K562 (cell line): ENCODE measurements around the gene RYK. TPM values are rescaled to one million over a fixed set of nuclear protein-coding genes. Genes with fewer than 3 reads are reported as not detected.

Experiments
- PCBP2 ChIP-seq: fragments of 200-400 bp; formaldehyde crosslinking; IDR thresholded peaks from 2 replicates; pipeline ENCODE4 v1.6.1; 2018; ENCODE audit warnings: low read length, low read depth, mild to moderate bottlenecking, moderate library complexity; ENCODE audit not compliant: poor library complexity, severe bottlenecking
- PHB ChIP-seq: fragments of 250-450 bp; sonication (Bioruptor Pico); IDR thresholded peaks from 2 replicates; pipeline ENCODE4 v1.5.0; 2021
- U2AF1 ChIP-seq: fragments of 200-400 bp; formaldehyde crosslinking; optimal IDR thresholded peaks from 2 replicates; pipeline ENCODE3; 2017; ENCODE audit warnings: mild to moderate bottlenecking, low read depth, low read length, moderate library complexity
- XRCC4 ChIP-seq: IDR thresholded peaks from one replicate; pipeline ENCODE4 v1.6.1; 2011; ENCODE audit not compliant: insufficient read depth, insufficient read length; ENCODE audit errors: extremely low read depth
- polyA plus RNA-seq, 8 experiments: library from polyadenylated mRNA; depleted of rRNA in 4 of 8; stranded (reverse) in 5 of 8; unstranded in 3 of 8; fragments of >200 nt; fragmentation: Nextera tagmentation in 2 of 8; fragmentation: Illumina TruSeq in 1 of 8; extraction: Ambion mirVana in 2 of 8; extraction: Trizol in 1 of 8; gene quantifications; 2 replicates each; pipeline versions ENCODE4 v1.2.1 to v1.2.3, GENCODE V29; 2011 to 2014; ENCODE audit warnings: inconsistent platforms in 1 of 8, missing spikeins in 1 of 8
- total RNA-seq, 7 experiments: library from RNA; depleted of rRNA in 6 of 7; stranded (reverse); fragments of >200 nt in 6 of 7; fragmentation: Illumina TruSeq in 2 of 7; extraction: Trizol in 2 of 7; gene quantifications; 2 replicates each; pipeline versions ENCODE4 v1.2.1 to v1.2.3, GENCODE V29; 2011 to 2021; ENCODE audit warnings: low replicate concordance in 1 of 7
- TF ChIP-seq, protein P1 (sequence below), 2 experiments: fragments of 450-650 bp in 1 of 2; IDR thresholded peaks; 2 replicates each; pipeline ENCODE4 v1.6.1; 2011 to 2017; ENCODE audit warnings: low read depth in 2 of 2, antibody characterized with exemption in 1 of 2, borderline replicate concordance in 1 of 2, low read length in 1 of 2, mild to moderate bottlenecking in 1 of 2, mixed read lengths in 1 of 2; ENCODE audit not compliant: control insufficient read depth in 1 of 2
- TF ChIP-seq, protein P2 (sequence below): fragments of 450-650 bp; formaldehyde crosslinking; IDR thresholded peaks from 2 replicates; pipeline ENCODE4 v1.4.0; 2022; ENCODE audit warnings: mild to moderate bottlenecking, moderate library complexity
- TF ChIP-seq, protein P3 (sequence below): fragments of 450-650 bp; IDR thresholded peaks from 2 replicates; pipeline ENCODE4 v1.6.1; 2016; ENCODE audit warnings: borderline replicate concordance
- TF ChIP-seq, protein P4 (sequence below): fragments of 250-450 bp; sonication (Bioruptor Pico); IDR thresholded peaks from 2 replicates; pipeline ENCODE4 v1.9.0; 2021; ENCODE audit warnings: mild to moderate bottlenecking, inconsistent platforms

The RYK gene
- total and polyA plus RNA-seq, 9 of the 15 experiments (the other 6 are each of a cell fraction or from before 2014, with no cell fraction given), result 4.2 to 29.5 (median 16.6) TPM

DNA sequence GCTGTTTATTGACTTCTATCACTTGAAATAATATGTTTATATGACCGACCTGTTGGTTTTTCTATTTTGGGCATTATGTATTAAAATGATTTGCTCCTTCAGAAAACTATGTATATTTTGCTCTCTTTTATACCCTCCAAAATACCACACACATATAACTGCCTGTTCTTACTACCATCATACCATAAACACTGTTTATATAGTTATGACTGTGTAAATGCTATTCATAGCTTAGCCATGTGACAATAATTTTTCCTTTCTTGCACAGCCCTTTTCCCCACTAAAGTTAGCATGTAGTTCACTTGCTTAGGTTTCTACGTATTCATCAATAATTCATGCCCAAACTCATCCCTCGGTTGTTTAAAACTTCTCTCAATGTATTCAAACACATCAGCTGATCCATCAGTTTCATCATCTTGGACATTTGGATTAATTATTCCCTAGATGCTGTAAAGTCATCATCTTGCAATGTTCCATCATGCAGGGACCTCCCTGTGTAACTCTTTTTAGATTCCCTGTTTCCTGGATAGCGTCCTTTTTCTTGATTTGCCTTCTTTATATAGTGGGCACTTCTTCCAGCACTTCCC lies 8.2 kb upstream of the RYK start (continued):
- TF ChIP-seq, protein P1, sequence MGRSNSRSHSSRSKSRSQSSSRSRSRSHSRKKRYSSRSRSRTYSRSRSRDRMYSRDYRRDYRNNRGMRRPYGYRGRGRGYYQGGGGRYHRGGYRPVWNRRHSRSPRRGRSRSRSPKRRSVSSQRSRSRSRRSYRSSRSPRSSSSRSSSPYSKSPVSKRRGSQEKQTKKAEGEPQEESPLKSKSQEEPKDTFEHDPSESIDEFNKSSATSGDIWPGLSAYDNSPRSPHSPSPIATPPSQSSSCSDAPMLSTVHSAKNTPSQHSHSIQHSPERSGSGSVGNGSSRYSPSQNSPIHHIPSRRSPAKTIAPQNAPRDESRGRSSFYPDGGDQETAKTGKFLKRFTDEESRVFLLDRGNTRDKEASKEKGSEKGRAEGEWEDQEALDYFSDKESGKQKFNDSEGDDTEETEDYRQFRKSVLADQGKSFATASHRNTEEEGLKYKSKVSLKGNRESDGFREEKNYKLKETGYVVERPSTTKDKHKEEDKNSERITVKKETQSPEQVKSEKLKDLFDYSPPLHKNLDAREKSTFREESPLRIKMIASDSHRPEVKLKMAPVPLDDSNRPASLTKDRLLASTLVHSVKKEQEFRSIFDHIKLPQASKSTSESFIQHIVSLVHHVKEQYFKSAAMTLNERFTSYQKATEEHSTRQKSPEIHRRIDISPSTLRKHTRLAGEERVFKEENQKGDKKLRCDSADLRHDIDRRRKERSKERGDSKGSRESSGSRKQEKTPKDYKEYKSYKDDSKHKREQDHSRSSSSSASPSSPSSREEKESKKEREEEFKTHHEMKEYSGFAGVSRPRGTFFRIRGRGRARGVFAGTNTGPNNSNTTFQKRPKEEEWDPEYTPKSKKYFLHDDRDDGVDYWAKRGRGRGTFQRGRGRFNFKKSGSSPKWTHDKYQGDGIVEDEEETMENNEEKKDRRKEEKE (IDR thresholded peaks at IDR 0.05; ENCODE audit: borderline replicate concordance in 1 of 2, control insufficient read depth in 1 of 2, low read depth in 2 of 2, low read length in 1 of 2), result no peak
- TF ChIP-seq PHB (no peak), XRCC4 (no peak), U2AF1 (no peak), PCBP2 (no peak)
- TF ChIP-seq, protein P2, sequence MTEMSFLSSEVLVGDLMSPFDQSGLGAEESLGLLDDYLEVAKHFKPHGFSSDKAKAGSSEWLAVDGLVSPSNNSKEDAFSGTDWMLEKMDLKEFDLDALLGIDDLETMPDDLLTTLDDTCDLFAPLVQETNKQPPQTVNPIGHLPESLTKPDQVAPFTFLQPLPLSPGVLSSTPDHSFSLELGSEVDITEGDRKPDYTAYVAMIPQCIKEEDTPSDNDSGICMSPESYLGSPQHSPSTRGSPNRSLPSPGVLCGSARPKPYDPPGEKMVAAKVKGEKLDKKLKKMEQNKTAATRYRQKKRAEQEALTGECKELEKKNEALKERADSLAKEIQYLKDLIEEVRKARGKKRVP (CRISPR knock-in tag), result no peak
- TF ChIP-seq, protein P3, sequence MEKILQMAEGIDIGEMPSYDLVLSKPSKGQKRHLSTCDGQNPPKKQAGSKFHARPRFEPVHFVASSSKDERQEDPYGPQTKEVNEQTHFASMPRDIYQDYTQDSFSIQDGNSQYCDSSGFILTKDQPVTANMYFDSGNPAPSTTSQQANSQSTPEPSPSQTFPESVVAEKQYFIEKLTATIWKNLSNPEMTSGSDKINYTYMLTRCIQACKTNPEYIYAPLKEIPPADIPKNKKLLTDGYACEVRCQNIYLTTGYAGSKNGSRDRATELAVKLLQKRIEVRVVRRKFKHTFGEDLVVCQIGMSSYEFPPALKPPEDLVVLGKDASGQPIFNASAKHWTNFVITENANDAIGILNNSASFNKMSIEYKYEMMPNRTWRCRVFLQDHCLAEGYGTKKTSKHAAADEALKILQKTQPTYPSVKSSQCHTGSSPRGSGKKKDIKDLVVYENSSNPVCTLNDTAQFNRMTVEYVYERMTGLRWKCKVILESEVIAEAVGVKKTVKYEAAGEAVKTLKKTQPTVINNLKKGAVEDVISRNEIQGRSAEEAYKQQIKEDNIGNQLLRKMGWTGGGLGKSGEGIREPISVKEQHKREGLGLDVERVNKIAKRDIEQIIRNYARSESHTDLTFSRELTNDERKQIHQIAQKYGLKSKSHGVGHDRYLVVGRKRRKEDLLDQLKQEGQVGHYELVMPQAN, result no peak
- TF ChIP-seq, protein P4, sequence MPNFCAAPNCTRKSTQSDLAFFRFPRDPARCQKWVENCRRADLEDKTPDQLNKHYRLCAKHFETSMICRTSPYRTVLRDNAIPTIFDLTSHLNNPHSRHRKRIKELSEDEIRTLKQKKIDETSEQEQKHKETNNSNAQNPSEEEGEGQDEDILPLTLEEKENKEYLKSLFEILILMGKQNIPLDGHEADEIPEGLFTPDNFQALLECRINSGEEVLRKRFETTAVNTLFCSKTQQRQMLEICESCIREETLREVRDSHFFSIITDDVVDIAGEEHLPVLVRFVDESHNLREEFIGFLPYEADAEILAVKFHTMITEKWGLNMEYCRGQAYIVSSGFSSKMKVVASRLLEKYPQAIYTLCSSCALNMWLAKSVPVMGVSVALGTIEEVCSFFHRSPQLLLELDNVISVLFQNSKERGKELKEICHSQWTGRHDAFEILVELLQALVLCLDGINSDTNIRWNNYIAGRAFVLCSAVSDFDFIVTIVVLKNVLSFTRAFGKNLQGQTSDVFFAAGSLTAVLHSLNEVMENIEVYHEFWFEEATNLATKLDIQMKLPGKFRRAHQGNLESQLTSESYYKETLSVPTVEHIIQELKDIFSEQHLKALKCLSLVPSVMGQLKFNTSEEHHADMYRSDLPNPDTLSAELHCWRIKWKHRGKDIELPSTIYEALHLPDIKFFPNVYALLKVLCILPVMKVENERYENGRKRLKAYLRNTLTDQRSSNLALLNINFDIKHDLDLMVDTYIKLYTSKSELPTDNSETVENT (CRISPR knock-in tag), result no peak
